Measurements from ENCODE around the gene RAD51B. TPM values are rescaled to one million over a fixed set of nuclear protein-coding genes. Genes with fewer than 3 reads are reported as not detected.

Gene RAD51B
- total RNA-seq, 1 experiment from 2014 or later, result 14.2 TPM

GRCh38 chr14:68228656-68229055, 409.1 kb downstream of the RAD51B start:
- ChIA-PET POLR2A (no interaction called here), CTCF (no interaction called here)
- no peaks in the 10 kb centered on the region for H3K27me3 Mint-ChIP-seq (ENCODE audit: low read depth)
- peaks cover 5% of the 10 kb centered on the region; the same call in 1 of the 2 replicates for H3K9me3 Mint-ChIP-seq
- H3K36me3 Mint-ChIP-seq, result peaks cover 3% of the 10 kb centered on the region; the same call in 1 of the 2 replicates
- H3K4me3 Mint-ChIP-seq, result no peak overlapping the region
- ATAC-seq (no peak), DNase-seq (ENCODE audit: low spot score) (no peak)
- no peak for TF ChIP-seq ZNF396 (CRISPR knock-in tag; IDR thresholded peaks at IDR 0.05; ENCODE audit: borderline replicate concordance)
- TF ChIP-seq, protein P1, sequence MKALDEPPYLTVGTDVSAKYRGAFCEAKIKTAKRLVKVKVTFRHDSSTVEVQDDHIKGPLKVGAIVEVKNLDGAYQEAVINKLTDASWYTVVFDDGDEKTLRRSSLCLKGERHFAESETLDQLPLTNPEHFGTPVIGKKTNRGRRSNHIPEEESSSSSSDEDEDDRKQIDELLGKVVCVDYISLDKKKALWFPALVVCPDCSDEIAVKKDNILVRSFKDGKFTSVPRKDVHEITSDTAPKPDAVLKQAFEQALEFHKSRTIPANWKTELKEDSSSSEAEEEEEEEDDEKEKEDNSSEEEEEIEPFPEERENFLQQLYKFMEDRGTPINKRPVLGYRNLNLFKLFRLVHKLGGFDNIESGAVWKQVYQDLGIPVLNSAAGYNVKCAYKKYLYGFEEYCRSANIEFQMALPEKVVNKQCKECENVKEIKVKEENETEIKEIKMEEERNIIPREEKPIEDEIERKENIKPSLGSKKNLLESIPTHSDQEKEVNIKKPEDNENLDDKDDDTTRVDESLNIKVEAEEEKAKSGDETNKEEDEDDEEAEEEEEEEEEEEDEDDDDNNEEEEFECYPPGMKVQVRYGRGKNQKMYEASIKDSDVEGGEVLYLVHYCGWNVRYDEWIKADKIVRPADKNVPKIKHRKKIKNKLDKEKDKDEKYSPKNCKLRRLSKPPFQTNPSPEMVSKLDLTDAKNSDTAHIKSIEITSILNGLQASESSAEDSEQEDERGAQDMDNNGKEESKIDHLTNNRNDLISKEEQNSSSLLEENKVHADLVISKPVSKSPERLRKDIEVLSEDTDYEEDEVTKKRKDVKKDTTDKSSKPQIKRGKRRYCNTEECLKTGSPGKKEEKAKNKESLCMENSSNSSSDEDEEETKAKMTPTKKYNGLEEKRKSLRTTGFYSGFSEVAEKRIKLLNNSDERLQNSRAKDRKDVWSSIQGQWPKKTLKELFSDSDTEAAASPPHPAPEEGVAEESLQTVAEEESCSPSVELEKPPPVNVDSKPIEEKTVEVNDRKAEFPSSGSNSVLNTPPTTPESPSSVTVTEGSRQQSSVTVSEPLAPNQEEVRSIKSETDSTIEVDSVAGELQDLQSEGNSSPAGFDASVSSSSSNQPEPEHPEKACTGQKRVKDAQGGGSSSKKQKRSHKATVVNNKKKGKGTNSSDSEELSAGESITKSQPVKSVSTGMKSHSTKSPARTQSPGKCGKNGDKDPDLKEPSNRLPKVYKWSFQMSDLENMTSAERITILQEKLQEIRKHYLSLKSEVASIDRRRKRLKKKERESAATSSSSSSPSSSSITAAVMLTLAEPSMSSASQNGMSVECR (CRISPR knock-in tag; IDR thresholded peaks at IDR 0.05; ENCODE audit: borderline replicate concordance), result no peak
- no peak for TF ChIP-seq NFYB (CRISPR knock-in tag; conservative IDR thresholded peaks at IDR 0.05; ENCODE audit: low read depth)
- TF ChIP-seq ZNF317 (CRISPR knock-in tag; IDR thresholded peaks at IDR 0.05; ENCODE audit: borderline replicate concordance, low read depth), result no peak
- no peak for TF ChIP-seq ZNF532 (CRISPR knock-in tag; IDR thresholded peaks at IDR 0.05; ENCODE audit: borderline replicate concordance)
- no peak for TF ChIP-seq ESRRA (CRISPR knock-in tag; IDR thresholded peaks at IDR 0.05; ENCODE audit: borderline replicate concordance)
- TF ChIP-seq FOXP1 (CRISPR knock-in tag; IDR thresholded peaks at IDR 0.05; ENCODE audit: borderline replicate concordance), result no peak
- TF ChIP-seq NFATC4 (CRISPR knock-in tag; IDR thresholded peaks at IDR 0.05), result no peak
- TF ChIP-seq SOX15 (CRISPR knock-in tag; IDR thresholded peaks at IDR 0.05), result no peak
- no peak for TF ChIP-seq AFF4 (CRISPR knock-in tag; IDR thresholded peaks at IDR 0.05; ENCODE audit: borderline replicate concordance)
- no peak overlapping the region for H3K27ac Mint-ChIP-seq
- peaks cover 7% of the 10 kb centered on the region for H3K4me1 Mint-ChIP-seq

DNA sequence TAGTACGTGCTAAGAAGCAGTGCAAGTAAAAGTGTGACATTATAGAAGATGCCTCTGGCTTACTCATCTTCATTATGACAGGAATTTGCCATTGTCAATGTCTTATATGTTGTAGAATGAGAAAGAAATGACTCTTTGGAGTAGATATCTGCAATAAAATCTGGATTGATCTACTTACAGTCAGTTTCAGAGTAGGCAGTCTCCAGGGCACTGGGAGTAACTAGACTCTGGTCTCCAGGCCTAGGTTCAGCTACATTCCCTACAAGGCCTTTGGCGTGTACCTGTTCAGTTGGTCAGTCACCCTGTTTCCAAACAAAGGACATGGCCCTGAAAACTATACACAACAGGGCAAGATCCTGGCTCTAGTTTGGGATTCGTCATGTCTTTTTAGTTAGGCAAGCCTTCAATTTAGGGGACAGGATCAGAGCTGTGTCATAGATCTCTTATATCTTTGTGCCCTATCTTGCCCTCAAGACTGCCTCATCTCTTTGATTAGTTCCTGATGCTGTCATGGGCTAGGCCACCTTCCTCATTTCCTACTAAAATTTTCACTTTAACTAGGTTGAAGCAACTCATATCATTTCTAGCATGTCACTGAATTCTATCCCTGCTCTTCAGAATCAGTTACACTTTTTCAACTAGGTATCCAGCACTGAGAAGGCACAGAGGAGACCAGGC, 410.0 kb downstream of the RAD51B start:
- ChIA-PET POLR2A (no interaction called here), CTCF (no interaction called here)
- TF ChIP-seq NFE2L1 (CRISPR knock-in tag; IDR thresholded peaks at IDR 0.05), result no peak
- TF ChIP-seq ZNF232 (CRISPR knock-in tag; IDR thresholded peaks at IDR 0.05), result no peak
- no peak for TF ChIP-seq ZNF281 (CRISPR knock-in tag; IDR thresholded peaks at IDR 0.05)
- TF ChIP-seq FOXP1 (CRISPR knock-in tag; IDR thresholded peaks at IDR 0.05; ENCODE audit: borderline replicate concordance), result no peak
- no peak for TF ChIP-seq CBFB (CRISPR knock-in tag; IDR thresholded peaks at IDR 0.05; ENCODE audit: low read depth)
- TF ChIP-seq ZBTB21 (CRISPR knock-in tag; IDR thresholded peaks at IDR 0.05; ENCODE audit: borderline replicate concordance), result no peak
- TF ChIP-seq CREB1 (CRISPR knock-in tag; IDR thresholded peaks at IDR 0.05), result no peak
- TF ChIP-seq, protein P2, sequence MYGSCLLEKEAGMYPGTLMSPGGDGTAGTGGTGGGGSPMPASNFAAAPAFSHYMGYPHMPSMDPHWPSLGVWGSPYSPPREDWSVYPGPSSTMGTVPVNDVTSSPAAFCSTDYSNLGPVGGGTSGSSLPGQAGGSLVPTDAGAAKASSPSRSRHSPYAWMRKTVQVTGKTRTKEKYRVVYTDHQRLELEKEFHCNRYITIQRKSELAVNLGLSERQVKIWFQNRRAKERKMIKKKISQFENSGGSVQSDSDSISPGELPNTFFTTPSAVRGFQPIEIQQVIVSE (CRISPR knock-in tag; IDR thresholded peaks at IDR 0.05; ENCODE audit: borderline replicate concordance), result no peak
- no peak for TF ChIP-seq ZNF416 (CRISPR knock-in tag; IDR thresholded peaks at IDR 0.05)
- no peak overlapping the region for H3K4me3 Mint-ChIP-seq
- ATAC-seq (no peak), DNase-seq (ENCODE audit: low spot score) (no peak)
- H3K27ac Mint-ChIP-seq, result peak overlapping the region; percentile 62
- peaks cover 3% of the 10 kb centered on the region; the same call in 1 of the 2 replicates for H3K36me3 Mint-ChIP-seq
- no peaks in the 10 kb centered on the region for H3K27me3 Mint-ChIP-seq (ENCODE audit: low read depth)
- peaks cover 5% of the 10 kb centered on the region; the same call in 1 of the 2 replicates for H3K9me3 Mint-ChIP-seq
- H3K4me1 Mint-ChIP-seq, result no peaks in the 10 kb centered on the region
